OCI-LY7 (cell line): ENCODE data around the gene SREBF1. TPM values are rescaled to one million over a fixed set of nuclear protein-coding genes. Genes with fewer than 3 reads are reported as not detected.

Experiments used
- BruUV-seq: library from RNA; stranded (reverse); fragments of 400-500 nt; replicated peaks from 2 replicates; lab custom pipeline; 2021; lab: Mats Ljungman, UMichigan
- CTCF ChIA-PET: fragments of 300-600 bp; sonication (Branson Sonifier 250); formaldehyde crosslinking; loops from one replicate; lab custom pipeline; 2022; ENCODE audit warnings: antibody characterized with exemption; ENCODE audit not compliant: unreplicated experiment; lab: Charles Lee
- POLR2A ChIA-PET: fragments of 300-600 bp; sonication (Branson Sonifier 250); formaldehyde crosslinking; loops from one replicate; lab custom pipeline; 2022; ENCODE audit warnings: antibody characterized with exemption; lab: Charles Lee
- DNase-seq: peaks from one replicate; pipeline ENCODE4 v3.0.0-alpha.2; 2015; ENCODE audit warnings: low spot score
- H2AFZ ChIP-seq: fragments of 200-600 bp; sonication (generic), shearing (Covaris generic); 2 replicates; pipeline ENCODE4 v1.6.1; 2014; ENCODE audit warnings: mild to moderate bottlenecking, antibody characterized with exemption, low read length, moderate library complexity
- H3K27ac ChIP-seq: fragments of 200-600 bp; sonication (generic); 2 replicates; pipeline ENCODE4 v1.5.1; 2014; ENCODE audit warnings: mixed run types, low read depth, mild to moderate bottlenecking, moderate library complexity, low read length, inconsistent platforms; ENCODE audit not compliant: poor library complexity, severe bottlenecking
- H3K36me3 ChIP-seq: fragments of 200-600 bp; sonication (generic); 2 replicates; pipeline ENCODE4 v1.6.1; 2014; ENCODE audit warnings: mild to moderate bottlenecking, antibody characterized with exemption, low read length, moderate library complexity, mixed read lengths; ENCODE audit not compliant: insufficient read depth
- H3K4me1 ChIP-seq: fragments of 200-600 bp; sonication (generic); 2 replicates; pipeline ENCODE4 v1.5.1; 2014; ENCODE audit warnings: mild to moderate bottlenecking, low read length; ENCODE audit not compliant: insufficient read depth, poor library complexity, severe bottlenecking
- H3K4me2 ChIP-seq: fragments of 200-600 bp; sonication (generic); 2 replicates; pipeline ENCODE4 v1.6.1; 2014; ENCODE audit warnings: mild to moderate bottlenecking, low read length
- H3K4me3 ChIP-seq: fragments of 200-600 bp; sonication (generic); 2 replicates; pipeline ENCODE4 v1.5.1; 2014; ENCODE audit warnings: mild to moderate bottlenecking, low read depth, low read length; ENCODE audit not compliant: poor library complexity, severe bottlenecking
- H3K79me2 ChIP-seq: fragments of 200-600 bp; sonication (generic); 2 replicates; pipeline ENCODE4 v1.6.1; 2016; ENCODE audit warnings: low read depth, mild to moderate bottlenecking, low read length, moderate library complexity, mixed read lengths; ENCODE audit not compliant: insufficient read depth
- H3K9me2 ChIP-seq: fragments of 200-600 bp; sonication (generic); 2 replicates; pipeline ENCODE4 v1.6.1; 2016; ENCODE audit warnings: mild to moderate bottlenecking, low read length, mixed read lengths; ENCODE audit not compliant: insufficient read depth
- H3K9me3 ChIP-seq: fragments of 200-600 bp; sonication (generic); 2 replicates; pipeline ENCODE4 v1.6.1; 2014; ENCODE audit warnings: mild to moderate bottlenecking, mixed run types, low read length, mixed read lengths
- H4K20me1 ChIP-seq: fragments of 200-600 bp; sonication (generic); 2 replicates; pipeline ENCODE4 v1.6.1; 2014; ENCODE audit warnings: mild to moderate bottlenecking, antibody characterized with exemption, low read length, moderate library complexity, mixed read lengths; ENCODE audit not compliant: insufficient read depth
- CTCF ChIP-seq: fragments of 200-600 bp; sonication (generic); conservative IDR thresholded peaks from 2 replicates; pipeline ENCODE4 v1.5.1; 2014; ENCODE audit warnings: mild to moderate bottlenecking, antibody characterized with exemption, low read length, moderate library complexity, mixed read lengths
- EZH2phosphoT487 ChIP-seq: fragments of 200-600 bp; sonication (generic); IDR thresholded peaks from 2 replicates; pipeline ENCODE4 v1.6.1; 2018; ENCODE audit warnings: low read depth, borderline replicate concordance, mild to moderate bottlenecking, mixed run types, antibody characterized with exemption, low read length, moderate library complexity, mixed read lengths
- intact Hi-C: fragments of 100-400 bp; cut with micrococcal nuclease; formaldehyde crosslinking; loops from one replicate; pipeline ENCODE4 v1.10.0; 2022; ENCODE audit not compliant: unreplicated experiment
- total RNA-seq, 2 experiments: library from RNA; depleted of rRNA in 1 of 2; stranded (reverse); fragments of >200 nt in 1 of 2; shearing (Covaris generic) in 1 of 2; gene quantifications; 2 replicates each; pipeline ENCODE4 v1.2.3, GENCODE V29; 2014 to 2022

Gene SREBF1
- total RNA-seq, 2 experiments from 2014 or later: 70.4 to 187 TPM

- CTCF ChIA-PET: interaction anchor here (1.9 kb wide), 1 partner anchor 27 kb away, joined by 5 read pairs; no protein-coding TSS in a partner anchor
- no peak for DNase-seq
- no peak overlapping the region for H2AFZ ChIP-seq
- H3K9me2 ChIP-seq: no peaks in the 10 kb centered on the region
- intact Hi-C loops: loop anchor here (1.0 to 2.0 kb wide), 3 partner anchors 49 to 129 kb away; no protein-coding TSS in a partner anchor
- TF ChIP-seq EZH2phosphoT487: no peak
- TF ChIP-seq CTCF: no peak
- H3K36me3 ChIP-seq: peaks cover 64% of the 10 kb centered on the region
- H3K4me3 ChIP-seq: no peak overlapping the region
- H3K27ac ChIP-seq: peak overlapping the region; percentile 37
- POLR2A ChIA-PET: no interaction called here
- no peaks in the 10 kb centered on the region for H3K79me2 ChIP-seq
- H3K4me2 ChIP-seq: no peak overlapping the region
- BruUV-seq: no TSS peak
- H3K4me1 ChIP-seq: peaks cover 20% of the 10 kb centered on the region
- H3K9me3 ChIP-seq: no peaks in the 10 kb centered on the region
- no peaks in the 10 kb centered on the region for H4K20me1 ChIP-seq
These were observed 25.2 kb downstream of the SREBF1 start for GRCh38 chr17:17811381-17812210.

GRCh38 chr17:17810895-17811248 lies 25.9 kb downstream of the SREBF1 start:
- Histone ChIP-seq H3K4me1 (peaks cover 20% of the 10 kb centered on the region), H4K20me1 (no peaks in the 10 kb centered on the region), H3K79me2 (no peaks in the 10 kb centered on the region), H3K27ac (no peak overlapping the region), H3K9me3 (no peaks in the 10 kb centered on the region), H2AFZ (no peak overlapping the region), H3K4me2 (no peak overlapping the region), H3K36me3 (peaks cover 59% of the 10 kb centered on the region), H3K4me3 (no peak overlapping the region), H3K9me2 (no peaks in the 10 kb centered on the region)
- intact Hi-C loops: no loop called here
- BruUV-seq: TSS peak; percentile 75
- no peak for TF ChIP-seq CTCF
- no peak for TF ChIP-seq EZH2phosphoT487
- ChIA-PET CTCF (no interaction called here), POLR2A (no interaction called here)
- no peak for DNase-seq
